CD4-positive, alpha-beta T cell treated with Interleukin-15 for 4 hours (primary cell): ENCODE results near the gene FLOT1.

Source experiments
- DNase-seq: peaks from one replicate; pipeline ENCODE4 v3.0.0-alpha.2; 2020; ENCODE audit warnings: low spot score

The FLOT1 gene

DNA sequence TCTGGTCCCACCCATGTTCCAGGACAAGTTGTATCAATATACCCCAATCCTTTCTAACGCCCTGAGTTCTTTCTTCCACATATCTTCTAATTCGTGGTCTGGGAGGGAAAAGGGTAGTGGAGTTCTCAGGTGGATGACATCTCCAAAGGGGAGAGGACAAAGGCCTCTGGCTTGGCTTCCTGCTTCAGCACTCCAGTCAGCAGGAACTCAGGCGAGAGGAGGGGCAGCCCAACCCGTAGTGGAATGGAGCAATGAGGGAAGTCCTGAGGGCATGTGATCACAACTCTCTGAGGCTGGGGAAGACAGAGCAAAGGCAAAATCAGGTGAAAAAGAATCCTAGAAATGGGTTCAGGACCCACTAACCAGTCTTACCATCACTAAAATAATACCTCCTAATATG lies 42.1 kb downstream of the FLOT1 start:
- no peak for DNase-seq

GRCh38 chr6:30696432-30696831 lies 46.1 kb downstream of the FLOT1 start:
- DNase-seq: no peak

GRCh38 chr6:30691208-30691847 lies 51.2 kb downstream of the FLOT1 start:
- no peak for DNase-seq

DNA sequence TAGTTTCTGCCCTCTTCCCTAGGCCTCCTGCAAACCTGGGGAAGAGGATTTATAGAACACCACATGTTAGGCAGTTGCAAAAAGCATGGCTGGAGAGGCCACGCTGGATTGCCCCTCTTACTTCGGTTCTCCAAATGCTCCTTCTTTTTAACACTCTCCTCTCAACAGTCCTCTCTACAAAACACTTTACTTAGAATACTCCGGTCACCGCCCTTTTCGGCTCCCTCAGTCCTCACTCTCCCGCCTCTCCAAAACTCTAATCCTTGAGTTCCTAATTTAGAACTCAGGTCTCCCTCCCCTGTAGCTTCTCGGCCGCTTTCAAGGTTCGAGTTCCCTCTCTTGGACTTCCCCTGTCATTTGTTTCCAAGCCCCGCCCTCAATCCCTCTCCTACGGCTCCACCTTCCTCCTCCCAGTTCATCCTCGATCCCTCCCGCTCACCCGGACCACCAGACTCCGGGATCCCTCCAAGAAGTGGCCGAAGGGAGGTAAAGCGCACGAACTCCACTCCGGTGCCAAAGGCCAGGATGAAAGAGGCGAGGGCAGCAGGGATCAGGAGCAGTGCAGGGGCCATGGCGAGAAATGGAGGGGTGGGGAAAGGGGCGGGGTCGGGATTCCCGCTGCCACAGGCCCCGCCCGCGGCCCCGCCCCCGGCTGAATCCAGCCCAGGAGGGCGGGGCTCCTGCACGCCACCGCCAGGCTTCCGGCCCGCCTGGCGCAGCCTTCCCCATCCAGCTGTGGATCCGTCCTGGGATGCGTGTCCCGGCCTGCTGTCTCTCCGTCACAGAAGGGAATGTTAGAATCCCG lies 51.9 kb downstream of the FLOT1 start, which contains the start of gene NRM:
TSS of gene NRM (minus strand) at position 582 of the 805 bp plus-strand sequence. CDS start at position 572, 10 bp downstream.
- DNase-seq: peak; percentile 62

- DNase-seq: no peak
Measured at GRCh38 chr6:30689985-30690384, 52.5 kb downstream of the FLOT1 start.

- DNase-seq: no peak
Measured at GRCh38 chr6:30689022-30689865, 53.2 kb downstream of the FLOT1 start.

DNA sequence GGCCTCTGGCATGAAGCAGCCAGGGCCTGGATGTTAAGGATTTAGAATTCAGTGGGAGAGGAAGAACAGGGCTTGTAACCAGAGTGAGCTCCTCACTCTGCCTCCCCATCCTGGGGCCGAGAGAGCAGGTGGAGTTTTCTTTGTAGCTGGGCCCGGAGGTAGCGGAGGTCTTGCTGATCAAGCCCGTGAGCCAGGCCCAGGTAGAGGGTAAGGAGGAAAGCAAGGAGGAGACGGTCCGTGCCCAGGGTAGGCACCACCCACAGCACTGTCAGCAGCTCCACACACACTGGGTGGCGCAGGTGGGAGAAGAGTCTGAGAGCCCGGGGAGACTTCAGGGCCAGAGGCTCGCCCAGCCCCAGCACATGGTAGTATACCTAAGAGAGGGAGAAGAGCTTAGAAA lies 53.9 kb downstream of the FLOT1 start:
- no peak for DNase-seq

GRCh38 chr6:30687659-30688431 lies 54.6 kb downstream of the FLOT1 start:
- no peak for DNase-seq

GRCh38 chr6:30686908-30687658 lies 55.4 kb downstream of the FLOT1 start:
- DNase-seq: peak; percentile 78

- peak; percentile 84 for DNase-seq
Measured at GRCh38 chr6:30686009-30686907, 56.2 kb downstream of the FLOT1 start, which contains the start of gene PPP1R18. PPP1R18 (minus strand) TSS chr6:30686645; CDS start chr6:30686018, 627 bp downstream.

DNA sequence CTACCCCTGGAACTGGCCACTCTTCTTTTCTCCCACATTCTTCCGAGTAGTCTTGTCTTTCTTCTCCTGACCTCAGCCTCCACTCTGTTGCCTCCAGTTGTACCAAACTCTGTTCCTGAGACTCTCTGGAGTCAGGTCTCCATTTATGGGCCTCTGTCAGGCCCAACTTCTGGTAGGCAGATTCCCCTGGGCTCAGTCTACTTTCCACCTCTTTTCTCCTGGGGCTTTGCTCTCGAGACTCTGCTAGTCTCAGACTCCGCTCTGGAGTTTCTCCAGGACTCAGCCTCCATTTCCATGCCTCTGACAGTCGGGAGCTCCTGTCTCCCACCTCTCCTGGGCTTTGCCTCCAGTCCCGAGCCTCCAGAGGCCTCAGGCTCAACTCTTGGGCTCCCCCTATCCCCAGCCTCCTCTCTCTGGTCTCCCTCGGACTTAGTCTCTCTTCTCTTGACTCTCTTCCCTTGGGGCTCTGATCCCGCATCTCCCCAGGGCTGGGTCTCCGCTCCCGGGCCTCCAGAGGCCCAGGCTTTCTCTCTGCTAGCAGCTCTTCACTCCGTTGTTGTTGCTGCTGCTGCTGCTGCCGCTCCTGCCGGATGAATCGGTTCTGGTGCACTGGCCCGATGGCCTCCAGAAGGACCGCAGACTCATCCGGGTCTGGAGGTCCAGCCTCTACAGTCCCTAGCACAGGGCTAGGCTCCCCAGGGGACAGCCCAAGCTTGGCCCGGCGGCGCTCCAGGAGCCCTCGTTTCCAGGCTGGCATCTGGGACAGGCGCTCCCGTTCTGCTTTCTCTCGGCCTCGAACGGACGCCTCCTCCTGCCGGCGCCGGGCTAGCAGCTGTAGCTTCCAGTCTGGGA lies 57.1 kb downstream of the FLOT1 start:
- peak; percentile 26 for DNase-seq

DNA sequence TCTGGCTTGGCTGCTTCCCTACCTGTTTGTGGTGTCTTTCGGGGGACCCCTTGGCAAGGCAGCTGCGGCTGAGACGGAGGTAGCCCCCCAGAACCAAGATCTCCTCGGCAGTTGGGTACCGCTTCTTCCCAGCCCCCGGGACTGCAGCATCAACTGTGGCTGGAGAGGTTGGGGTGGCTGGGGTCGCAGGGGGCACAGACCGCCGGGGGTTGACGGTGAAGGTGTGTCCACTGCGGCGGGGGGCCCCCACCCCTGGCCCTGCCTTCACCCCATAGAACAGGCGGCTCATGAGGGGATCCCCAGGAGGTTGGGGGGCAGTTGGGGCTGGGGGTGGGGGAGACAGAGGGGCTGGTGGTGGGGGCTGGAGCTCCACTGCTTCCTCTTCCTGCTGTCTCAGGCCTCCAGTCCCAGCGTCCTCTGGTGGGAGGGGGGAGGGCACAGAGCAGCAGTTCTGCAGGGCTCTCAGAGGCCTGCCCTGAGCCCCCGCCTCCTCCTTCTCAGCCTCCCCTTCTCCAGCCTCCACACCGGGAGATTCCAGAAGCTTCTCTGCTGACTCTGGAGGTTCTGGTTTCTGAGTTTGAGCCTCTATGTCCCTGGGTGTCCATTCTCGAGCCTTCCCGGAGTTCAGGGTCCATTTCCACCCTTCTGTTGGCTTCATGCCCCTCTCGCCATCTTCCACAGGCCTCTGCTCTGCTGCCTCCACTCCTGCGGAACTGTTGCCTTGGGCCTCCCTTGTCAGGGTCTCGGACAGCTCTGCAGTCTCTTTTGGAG lies 57.9 kb downstream of the FLOT1 start:
- peak; percentile 60 for DNase-seq

DNA sequence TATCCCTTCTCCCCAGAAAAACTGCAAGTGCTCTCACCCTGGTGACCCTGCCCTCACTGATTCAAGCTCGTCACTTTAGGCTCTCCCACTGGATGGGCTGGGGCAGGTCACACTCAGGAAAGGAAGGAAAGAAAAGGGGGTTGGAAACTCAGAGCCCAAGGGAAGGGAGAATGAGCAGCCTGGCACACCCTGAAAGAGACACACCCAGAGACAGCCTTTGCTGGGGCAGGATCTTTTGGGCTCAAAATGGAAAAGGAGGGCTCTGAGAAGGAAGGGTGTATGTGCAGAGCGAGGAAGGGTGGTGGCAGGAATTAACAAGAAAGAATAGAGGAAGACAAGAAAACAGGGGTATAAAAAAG lies 58.5 kb downstream of the FLOT1 start:
- no peak for DNase-seq

- no peak for DNase-seq
Measured at GRCh38 chr6:30683183-30683979, 59.1 kb downstream of the FLOT1 start.

- DNase-seq: peak; percentile 95
Measured at GRCh38 chr6:30682143-30683117, 60.1 kb downstream of the FLOT1 start.

DNA sequence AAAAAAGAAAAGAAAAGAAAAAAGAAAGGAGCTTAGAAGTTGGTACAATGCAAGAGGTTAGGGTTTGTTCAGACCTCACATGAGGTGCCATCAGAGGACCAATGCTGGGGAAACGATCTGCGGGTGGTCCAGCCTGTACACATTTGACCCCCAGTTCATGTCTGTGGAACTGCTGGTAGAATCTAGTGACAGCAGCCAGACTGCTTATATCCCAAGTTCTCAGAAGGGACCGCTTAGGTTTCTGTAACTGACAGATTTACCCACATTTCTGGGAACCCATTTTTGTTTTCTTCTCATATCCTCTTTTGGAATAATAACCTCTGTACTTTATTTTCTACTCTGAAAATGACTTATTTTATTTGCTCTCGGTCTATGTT lies 60.7 kb downstream of the FLOT1 start:
- no peak for DNase-seq
